D721Med (cell line): ENCODE data around the gene OLA1.

Experiments
- DNase-seq: peaks from one replicate; pipeline ENCODE4 v3.0.0; 2011; ENCODE audit warnings: low spot score; ENCODE audit not compliant: insufficient read length
- FAIRE-seq: peaks from 2 replicates; lab custom pipeline; 2011; peaks lifted over from hg19 to GRCh38; lab: Jason Lieb, UNC
- TF ChIP-seq, protein P1 (sequence below): IDR thresholded peaks from 2 replicates; pipeline ENCODE4 v1.5.1; 2012; ENCODE audit warnings: mild to moderate bottlenecking, control low read depth; ENCODE audit not compliant: insufficient read depth; ENCODE audit errors: missing control alignments

Gene OLA1

DNA sequence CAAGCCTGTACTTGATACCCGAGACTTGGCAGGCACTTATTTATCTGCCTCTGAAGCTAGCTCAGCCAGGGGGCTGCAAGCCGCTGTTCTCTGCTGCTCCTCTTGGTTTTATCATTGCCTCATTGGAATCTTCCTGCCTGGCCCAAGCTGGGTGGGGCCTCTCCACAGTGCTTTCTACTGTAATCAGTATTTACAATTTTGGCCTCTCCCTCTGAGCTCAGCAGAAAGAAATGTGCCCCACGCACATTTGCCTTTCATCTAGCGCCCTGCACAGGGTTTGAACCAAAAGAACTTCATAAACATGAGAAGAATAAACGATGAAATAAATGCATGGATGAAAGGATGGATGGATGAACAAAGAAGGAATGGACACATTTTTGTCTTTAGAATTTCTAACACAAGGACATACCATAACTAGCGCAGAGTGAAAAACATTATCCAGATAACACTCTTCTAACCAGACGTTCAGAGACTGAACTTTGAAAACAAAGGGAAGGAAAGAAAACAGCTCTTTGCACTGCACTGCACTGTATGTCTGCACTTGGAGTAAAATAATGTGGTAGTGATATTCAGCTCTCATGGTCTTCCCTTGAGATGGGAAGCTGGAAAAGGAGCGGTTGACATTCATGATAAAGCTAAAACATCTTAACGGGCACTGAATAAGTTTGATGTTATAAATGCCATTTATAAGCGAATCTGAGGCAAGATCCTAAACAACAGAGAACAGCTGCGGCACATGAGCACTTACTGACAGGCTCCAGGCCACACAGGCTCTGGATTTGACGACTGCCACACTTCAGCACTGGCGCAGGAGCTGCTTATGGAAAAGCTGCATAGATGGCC is 196.4 kb downstream of the OLA1 start:
- no peak for FAIRE-seq
- no peak for DNase-seq
- TF ChIP-seq, protein P1, sequence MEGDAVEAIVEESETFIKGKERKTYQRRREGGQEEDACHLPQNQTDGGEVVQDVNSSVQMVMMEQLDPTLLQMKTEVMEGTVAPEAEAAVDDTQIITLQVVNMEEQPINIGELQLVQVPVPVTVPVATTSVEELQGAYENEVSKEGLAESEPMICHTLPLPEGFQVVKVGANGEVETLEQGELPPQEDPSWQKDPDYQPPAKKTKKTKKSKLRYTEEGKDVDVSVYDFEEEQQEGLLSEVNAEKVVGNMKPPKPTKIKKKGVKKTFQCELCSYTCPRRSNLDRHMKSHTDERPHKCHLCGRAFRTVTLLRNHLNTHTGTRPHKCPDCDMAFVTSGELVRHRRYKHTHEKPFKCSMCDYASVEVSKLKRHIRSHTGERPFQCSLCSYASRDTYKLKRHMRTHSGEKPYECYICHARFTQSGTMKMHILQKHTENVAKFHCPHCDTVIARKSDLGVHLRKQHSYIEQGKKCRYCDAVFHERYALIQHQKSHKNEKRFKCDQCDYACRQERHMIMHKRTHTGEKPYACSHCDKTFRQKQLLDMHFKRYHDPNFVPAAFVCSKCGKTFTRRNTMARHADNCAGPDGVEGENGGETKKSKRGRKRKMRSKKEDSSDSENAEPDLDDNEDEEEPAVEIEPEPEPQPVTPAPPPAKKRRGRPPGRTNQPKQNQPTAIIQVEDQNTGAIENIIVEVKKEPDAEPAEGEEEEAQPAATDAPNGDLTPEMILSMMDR = no peak

DNA sequence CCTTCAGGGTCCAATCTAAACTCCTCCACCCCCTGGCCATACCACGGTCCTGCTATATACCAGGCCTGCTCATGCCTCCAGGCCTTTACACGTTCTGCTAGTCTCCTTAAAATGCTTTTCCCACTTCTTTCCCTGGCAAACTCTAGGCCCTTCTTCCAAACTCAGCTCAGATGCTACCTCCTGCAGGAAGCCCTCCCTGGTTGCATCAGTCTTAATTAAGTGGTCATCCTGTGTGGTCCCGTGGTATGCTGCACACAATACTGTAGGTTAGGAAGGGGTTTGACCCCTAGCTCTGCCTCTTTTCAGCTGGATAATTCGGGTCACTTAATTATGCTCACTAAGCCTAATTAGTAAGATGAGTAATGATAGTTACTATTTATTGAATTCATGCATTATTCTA is 197.3 kb downstream of the OLA1 start:
- no peak for DNase-seq
- no peak for FAIRE-seq
- TF ChIP-seq, protein P1 = no peak

DNA sequence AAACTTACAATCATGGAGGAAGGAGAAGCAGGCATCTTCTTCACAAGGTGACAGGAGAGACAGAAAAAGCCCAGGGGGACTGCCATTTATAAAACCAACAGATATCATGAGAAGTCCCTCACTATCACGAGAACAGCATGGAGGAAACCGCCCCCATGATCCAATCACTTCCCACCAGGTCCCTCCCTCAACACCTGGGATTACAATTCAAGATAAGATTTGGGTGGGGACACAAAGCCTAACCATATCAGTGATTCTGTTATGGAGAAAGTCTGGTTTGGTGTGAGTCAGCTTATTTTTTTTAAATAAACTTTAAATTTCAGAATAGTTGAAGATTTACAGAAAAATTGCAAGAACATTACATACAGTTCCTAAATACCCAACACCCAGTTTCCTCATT is 198.4 kb downstream of the OLA1 start:
- FAIRE-seq (no peak), DNase-seq (no peak)
- TF ChIP-seq, protein P1 = no peak

DNA sequence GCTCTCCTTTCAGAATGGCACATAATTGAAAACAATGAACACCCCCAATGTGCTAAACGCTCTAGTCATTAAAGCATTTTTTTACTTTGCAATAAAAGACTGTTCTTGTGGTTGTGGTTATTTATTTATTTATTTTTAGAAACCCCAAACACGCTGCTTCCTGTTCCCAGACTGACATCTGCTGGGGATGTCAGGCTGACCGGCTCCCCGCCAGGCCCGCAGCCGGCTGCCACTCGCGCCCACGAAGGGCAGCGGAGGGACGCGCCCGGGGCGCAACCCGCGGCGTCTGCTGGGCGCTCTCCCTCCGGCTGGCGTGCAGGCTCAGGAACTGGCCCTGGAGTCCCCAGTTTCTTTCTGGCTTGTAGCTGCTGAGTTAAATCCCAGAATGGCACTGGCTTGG is 200.1 kb downstream of the OLA1 start:
- FAIRE-seq = no peak
- TF ChIP-seq, protein P1 = no peak
- DNase-seq = no peak

DNA sequence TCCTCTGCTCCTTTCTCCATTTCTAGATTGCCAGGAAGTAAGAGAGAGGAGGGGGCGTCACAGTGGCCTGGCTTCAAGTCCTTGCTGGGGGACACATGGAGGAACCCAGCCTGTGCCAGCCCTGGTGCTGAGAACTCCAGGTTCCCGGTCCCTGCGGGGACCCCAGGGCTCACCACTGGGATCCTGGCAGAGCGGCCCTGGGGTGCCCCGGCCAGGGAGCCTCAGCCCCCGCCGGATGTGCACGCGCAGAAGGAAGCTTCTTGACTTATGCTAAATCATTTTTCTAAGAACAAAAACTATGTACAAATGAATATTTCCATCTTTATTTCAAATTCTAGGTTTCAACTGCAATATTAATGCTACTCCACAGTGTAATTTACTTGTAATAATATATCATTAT is 200.6 kb downstream of the OLA1 start:
- DNase-seq (no peak), FAIRE-seq (no peak)
- TF ChIP-seq, protein P1 = no peak

DNA sequence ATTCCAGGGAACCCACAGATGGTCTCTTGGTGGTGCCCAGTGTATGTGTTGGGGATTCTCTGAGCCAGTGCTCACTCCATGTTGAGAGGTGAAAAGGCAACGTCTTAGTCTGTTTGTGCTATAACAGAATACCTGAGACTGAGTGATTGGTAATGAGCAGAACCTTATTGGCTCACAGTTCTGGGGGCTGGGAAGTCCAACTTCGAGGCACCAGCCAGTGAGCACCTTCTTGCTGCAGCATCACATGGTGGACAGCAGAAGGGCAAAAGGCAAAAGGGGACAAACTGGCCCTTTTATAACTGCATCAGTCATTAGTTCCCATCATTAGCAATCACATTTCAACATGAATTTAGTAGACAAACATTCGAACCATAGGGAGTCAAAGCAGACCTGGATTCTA is 202.2 kb downstream of the OLA1 start:
- TF ChIP-seq, protein P1 = no peak
- DNase-seq (no peak), FAIRE-seq (no peak)

DNA sequence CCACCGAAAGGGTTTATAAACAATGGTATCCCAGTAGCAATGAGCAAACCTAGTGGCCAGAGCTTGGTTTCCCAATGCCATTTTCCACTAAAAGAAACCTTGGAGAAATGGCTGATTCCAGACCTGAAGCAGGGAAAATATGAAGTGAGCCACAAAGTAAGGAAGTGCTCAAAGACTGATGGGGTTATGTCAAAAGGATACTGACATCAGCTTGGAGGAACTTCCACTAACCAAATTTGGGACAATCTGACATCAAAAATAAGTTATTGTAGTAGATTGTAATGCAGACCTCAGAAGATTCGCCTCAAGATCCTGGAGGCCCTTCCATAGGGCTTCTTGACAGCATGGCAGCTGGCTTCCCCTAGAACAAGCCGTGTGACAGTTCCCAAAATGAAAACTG is 203.8 kb downstream of the OLA1 start:
- TF ChIP-seq, protein P1 = no peak
- FAIRE-seq (no peak), DNase-seq (no peak)
